Measurements from ENCODE around the gene GLIS2.

The GLIS2 gene

DNA sequence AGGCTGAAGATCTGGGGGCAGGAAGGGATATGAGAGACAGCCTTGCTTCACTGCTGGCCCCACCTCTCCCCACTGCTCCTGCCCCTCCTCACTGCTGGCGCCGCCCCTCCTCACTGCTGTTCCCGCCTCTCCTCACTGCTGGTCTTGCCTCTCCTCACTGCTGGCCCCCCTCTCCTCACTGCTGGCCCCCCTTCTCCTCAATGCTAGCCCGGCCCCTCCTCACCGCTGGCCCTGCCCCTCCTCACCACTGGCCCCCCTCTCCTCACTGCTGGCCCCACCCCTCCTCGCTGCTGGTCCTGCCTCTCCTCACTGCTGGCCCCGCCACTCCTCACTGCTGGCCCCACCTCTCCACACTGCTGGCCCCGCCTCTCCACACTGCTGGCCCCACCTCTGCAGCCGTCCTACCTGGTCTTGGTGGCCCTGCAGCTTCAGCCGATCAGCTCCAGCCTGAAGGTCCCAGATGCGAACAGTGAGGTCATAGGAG, 44.7 kb downstream of the GLIS2 start:
- no peak overlapping the region for H3K4me3 ChIP-seq (ENCODE audit: low read depth in 1 of 2, low read length in 1 of 2)

DNA sequence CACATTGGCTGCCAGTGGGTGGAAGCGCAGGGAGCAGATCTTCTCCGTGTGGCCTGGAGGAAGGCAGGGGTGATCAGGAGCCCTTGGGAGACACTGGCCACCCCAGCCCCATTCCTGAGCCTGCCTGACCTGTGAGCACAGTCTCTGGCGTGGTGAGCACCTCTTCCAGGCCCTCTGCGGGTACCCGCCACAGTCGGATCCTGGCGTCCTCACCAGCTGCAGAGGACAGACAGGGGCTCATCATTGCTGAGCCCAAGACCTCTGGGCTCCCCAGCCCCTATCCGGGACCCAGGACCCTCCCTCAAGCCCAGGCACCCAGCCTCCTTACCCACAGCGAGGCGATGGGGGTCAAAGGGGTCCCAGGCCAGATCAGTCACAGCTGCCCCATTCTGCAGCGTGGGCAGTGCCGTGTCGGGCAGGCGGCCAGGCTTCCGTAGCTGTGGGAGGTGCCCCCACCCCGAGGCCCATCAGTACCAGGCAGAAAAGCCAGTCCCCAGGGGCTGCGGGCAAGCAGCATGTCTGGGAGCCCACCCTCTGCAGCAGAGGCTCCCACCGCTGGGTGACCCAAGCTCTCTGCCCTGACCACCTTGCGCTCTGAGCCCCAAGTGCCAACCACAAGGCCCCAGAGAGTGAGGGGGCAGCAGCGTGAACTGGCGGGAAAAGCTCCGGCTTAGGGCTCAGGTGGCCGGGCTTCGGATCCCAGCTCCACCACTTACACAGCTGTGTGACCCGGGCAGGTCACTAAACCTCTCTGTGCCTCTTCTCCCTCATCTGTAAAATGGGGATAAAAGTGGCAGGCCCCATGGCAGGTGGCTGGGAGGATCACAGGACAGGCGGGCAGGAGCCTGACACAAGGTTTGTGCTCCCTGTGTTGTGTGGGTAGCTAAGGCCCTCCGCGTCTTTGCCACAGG, 45.4 kb downstream of the GLIS2 start:
- Histone ChIP-seq H3K27ac (no peak overlapping the region), H3K27me3 (no peaks in the 10 kb centered on the region), H3K4me1 (ENCODE audit: control insufficient read depth in 1 of 2, insufficient read depth in 1 of 2, low read depth in 1 of 2, low read length in 1 of 2) (no peaks in the 10 kb centered on the region), H3K36me3 (peaks cover 99% of the 10 kb centered on the region), H3K9me3 (no peaks in the 10 kb centered on the region), H3K4me3 (ENCODE audit: low read depth in 1 of 2, low read length in 1 of 2) (no peak overlapping the region)
- TF ChIP-seq, protein P1, sequence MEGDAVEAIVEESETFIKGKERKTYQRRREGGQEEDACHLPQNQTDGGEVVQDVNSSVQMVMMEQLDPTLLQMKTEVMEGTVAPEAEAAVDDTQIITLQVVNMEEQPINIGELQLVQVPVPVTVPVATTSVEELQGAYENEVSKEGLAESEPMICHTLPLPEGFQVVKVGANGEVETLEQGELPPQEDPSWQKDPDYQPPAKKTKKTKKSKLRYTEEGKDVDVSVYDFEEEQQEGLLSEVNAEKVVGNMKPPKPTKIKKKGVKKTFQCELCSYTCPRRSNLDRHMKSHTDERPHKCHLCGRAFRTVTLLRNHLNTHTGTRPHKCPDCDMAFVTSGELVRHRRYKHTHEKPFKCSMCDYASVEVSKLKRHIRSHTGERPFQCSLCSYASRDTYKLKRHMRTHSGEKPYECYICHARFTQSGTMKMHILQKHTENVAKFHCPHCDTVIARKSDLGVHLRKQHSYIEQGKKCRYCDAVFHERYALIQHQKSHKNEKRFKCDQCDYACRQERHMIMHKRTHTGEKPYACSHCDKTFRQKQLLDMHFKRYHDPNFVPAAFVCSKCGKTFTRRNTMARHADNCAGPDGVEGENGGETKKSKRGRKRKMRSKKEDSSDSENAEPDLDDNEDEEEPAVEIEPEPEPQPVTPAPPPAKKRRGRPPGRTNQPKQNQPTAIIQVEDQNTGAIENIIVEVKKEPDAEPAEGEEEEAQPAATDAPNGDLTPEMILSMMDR (IDR thresholded peaks at IDR 0.05), result no peak

More for the DNA sequence above, 44.7 kb downstream of the GLIS2 start:
- peaks cover 100% of the 10 kb centered on the region for H3K36me3 ChIP-seq
- no peaks in the 10 kb centered on the region for H3K4me1 ChIP-seq (ENCODE audit: control insufficient read depth in 1 of 2, insufficient read depth in 1 of 2, low read depth in 1 of 2, low read length in 1 of 2)
- TF ChIP-seq, protein P1 (IDR thresholded peaks at IDR 0.05), result no peak
- no peaks in the 10 kb centered on the region for H3K9me3 ChIP-seq
- no peak overlapping the region for H3K27ac ChIP-seq
- H3K27me3 ChIP-seq, result no peaks in the 10 kb centered on the region

DNA sequence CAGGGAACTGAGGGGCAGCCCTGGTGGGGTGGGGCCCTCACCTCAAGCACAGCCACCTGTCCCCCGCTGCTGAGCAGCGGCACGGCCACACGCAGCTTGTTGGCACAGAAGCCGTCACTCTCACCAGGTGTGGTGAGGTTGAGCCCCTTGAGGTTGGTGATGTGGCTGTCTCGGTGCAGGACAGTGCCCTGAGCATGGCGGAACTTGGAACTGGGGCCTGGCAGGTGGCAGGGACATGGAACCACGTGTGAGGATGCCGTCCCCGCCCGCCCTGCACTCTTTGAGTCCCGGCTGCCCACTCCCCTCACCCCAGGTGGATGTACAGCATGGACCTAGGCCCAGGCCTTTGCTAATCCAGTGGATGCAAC, 46.1 kb downstream of the GLIS2 start:
- no peak overlapping the region for H3K4me3 ChIP-seq (ENCODE audit: low read depth in 1 of 2, low read length in 1 of 2)
- no peaks in the 10 kb centered on the region for H3K9me3 ChIP-seq
- no peaks in the 10 kb centered on the region for H3K4me1 ChIP-seq (ENCODE audit: control insufficient read depth in 1 of 2, insufficient read depth in 1 of 2, low read depth in 1 of 2, low read length in 1 of 2)
- no peaks in the 10 kb centered on the region for H3K27me3 ChIP-seq
- H3K36me3 ChIP-seq, result peaks cover 97% of the 10 kb centered on the region
- TF ChIP-seq, protein P1 (IDR thresholded peaks at IDR 0.05), result no peak
- no peak overlapping the region for H3K27ac ChIP-seq

DNA sequence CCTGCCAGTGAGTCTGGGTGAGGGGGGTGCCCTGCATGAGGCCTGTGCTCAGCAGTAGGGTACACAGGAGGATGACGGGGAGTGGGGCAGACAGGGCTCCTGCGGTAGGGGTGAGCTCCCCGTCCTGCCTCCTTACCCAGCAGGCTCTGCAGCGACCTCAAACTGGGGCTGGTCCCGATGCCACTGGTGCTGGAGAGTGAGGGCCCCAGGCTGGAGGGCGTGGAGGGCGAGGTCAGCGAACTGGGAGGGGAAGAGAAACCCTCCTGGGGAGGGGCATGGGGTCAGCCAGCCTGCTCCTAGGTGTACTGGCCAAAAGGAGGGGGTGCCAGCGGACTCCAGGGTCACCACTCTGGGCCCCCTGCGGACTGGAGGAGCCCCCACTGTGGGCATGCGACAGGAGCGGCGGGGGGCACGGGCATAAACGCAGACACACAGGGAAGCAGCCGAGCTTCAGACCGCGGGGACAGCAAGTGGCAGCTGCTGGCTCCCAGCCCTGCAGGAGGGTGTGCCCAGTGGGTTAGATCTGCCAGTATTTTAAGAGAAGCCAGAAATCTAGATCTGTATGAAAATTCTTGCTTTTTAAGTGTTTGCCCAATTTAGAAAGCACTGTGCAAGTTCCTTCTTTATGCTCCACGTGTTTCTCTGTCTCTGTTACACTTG, 46.7 kb downstream of the GLIS2 start:
- H3K36me3 ChIP-seq, result peaks cover 97% of the 10 kb centered on the region
- no peak overlapping the region for H3K27ac ChIP-seq
- no peak overlapping the region for H3K4me3 ChIP-seq (ENCODE audit: low read depth in 1 of 2, low read length in 1 of 2)
- no peaks in the 10 kb centered on the region for H3K27me3 ChIP-seq
- no peaks in the 10 kb centered on the region for H3K4me1 ChIP-seq (ENCODE audit: control insufficient read depth in 1 of 2, insufficient read depth in 1 of 2, low read depth in 1 of 2, low read length in 1 of 2)
- H3K9me3 ChIP-seq, result no peaks in the 10 kb centered on the region
- TF ChIP-seq, protein P1 (IDR thresholded peaks at IDR 0.05), result no peak

DNA sequence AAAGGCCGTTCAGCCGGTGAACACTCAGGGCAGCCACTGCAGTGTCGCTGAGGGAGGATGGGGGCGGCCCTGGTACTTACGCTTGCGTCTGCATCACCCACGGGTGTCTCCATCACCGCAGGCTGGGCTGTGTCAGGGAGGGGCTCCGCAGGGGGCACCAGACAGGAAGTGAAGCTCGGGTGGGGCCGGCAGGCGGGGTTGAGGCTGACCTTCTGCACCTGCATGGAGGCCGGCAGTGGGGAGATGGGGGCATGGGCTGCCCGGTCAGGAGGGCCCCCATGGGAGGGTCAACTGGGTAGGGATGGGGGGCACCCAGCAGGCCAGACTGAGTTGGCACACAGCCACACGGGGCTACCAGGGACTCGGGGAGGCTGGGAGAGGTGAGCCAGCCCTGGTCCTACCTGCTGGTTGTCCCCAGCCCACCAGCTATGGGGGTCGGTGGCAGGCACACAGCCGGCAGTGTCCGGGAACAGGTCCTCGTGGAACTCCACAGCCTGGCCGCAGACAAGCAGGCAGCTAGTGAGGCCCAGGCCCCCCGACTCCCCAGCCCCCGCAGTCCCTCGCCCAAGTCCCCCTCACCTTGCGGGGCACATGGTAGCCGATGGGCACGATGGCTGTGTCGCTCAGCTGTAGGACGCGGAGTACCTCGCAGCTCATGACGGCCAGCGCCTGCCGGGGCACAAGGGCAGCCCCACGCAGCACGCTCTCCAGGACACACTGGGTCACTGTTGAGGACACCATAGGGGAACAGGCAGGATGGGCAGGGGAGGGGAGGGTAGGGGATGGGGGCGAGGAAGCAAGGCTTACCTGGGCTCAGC, 48.5 kb downstream of the GLIS2 start:
- TF ChIP-seq, protein P1 (IDR thresholded peaks at IDR 0.05), result no peak
- Histone ChIP-seq H3K27me3 (no peaks in the 10 kb centered on the region), H3K9me3 (no peaks in the 10 kb centered on the region), H3K27ac (no peak overlapping the region), H3K4me3 (ENCODE audit: low read depth in 1 of 2, low read length in 1 of 2) (no peak overlapping the region), H3K36me3 (peaks cover 90% of the 10 kb centered on the region), H3K4me1 (ENCODE audit: control insufficient read depth in 1 of 2, insufficient read depth in 1 of 2, low read depth in 1 of 2, low read length in 1 of 2) (no peaks in the 10 kb centered on the region)

Data from neutrophil (primary cell).